Kidney (tissue), 14 donors: Measurements from ENCODE around the gene ZNF107. TPM values are rescaled to one million over a fixed set of nuclear protein-coding genes. Genes with fewer than 3 reads are reported as not detected.

ENCODE experiments used
- DNase-seq, 5 donors: peaks; one replicate each; pipeline ENCODE4 v3.0.0-alpha.2; 2013 to 2020
- FAIRE-seq: peaks from 2 replicates; lab custom pipeline; 2012; peaks lifted over from hg19 to GRCh38; lab: Jason Lieb, UNC
- H3K27ac ChIP-seq, 2 donors: one replicate each; pipeline ENCODE4 v1.7.0; 2013; ENCODE audit warnings: low read depth in 2 of 2, low read length in 2 of 2, inconsistent platforms in 1 of 2
- H3K27me3 ChIP-seq: one replicate; pipeline ENCODE4 v1.7.1; 2013; ENCODE audit warnings: low read length, inconsistent platforms; ENCODE audit not compliant: control insufficient read depth, insufficient read depth
- H3K36me3 ChIP-seq, 3 donors: one replicate each; pipeline versions ENCODE4 v1.7.0 to v1.7.1; 2013; ENCODE audit warnings: low read length in 3 of 3, control low read depth in 1 of 3, inconsistent platforms in 1 of 3; ENCODE audit not compliant: insufficient read depth in 3 of 3, control insufficient read depth in 2 of 3
- H3K4me1 ChIP-seq, 3 donors: one replicate each; pipeline versions ENCODE4 v1.7.0 to v1.7.1; 2013; ENCODE audit warnings: low read length in 3 of 3, inconsistent platforms in 1 of 3, low read depth in 1 of 3; ENCODE audit not compliant: control insufficient read depth in 2 of 3, insufficient read depth in 2 of 3
- H3K4me3 ChIP-seq, 3 donors: one replicate each; pipeline versions ENCODE4 v1.7.0 to v1.8.1; 2013; ENCODE audit warnings: low read length in 3 of 3, control low read depth in 1 of 3, inconsistent platforms in 1 of 3
- H3K9ac ChIP-seq, 3 donors: one replicate each; pipeline versions ENCODE4 v1.7.0 to v1.7.1; 2013; ENCODE audit warnings: low read length in 3 of 3, control low read depth in 1 of 3, inconsistent platforms in 1 of 3
- H3K9me3 ChIP-seq, 3 donors: one replicate each; pipeline versions ENCODE4 v1.7.0 to v1.7.1; 2013; ENCODE audit warnings: low read length in 3 of 3, control low read depth in 1 of 3, inconsistent platforms in 1 of 3; ENCODE audit not compliant: control insufficient read depth in 2 of 3, insufficient read depth in 1 of 3
- CTCF ChIP-seq: IDR thresholded peaks from 3 replicates; pipeline ENCODE4 v1.5.1; 2012; ENCODE audit warnings: mild to moderate bottlenecking, moderate library complexity, borderline replicate concordance; ENCODE audit not compliant: insufficient read depth; ENCODE audit errors: extremely low read depth
- intact Hi-C: fragments of 100-400 bp; cut with DNase I; formaldehyde crosslinking; loops from one replicate; pipeline ENCODE4 v1.11.1; 2022
- polyA plus RNA-seq: library from polyadenylated mRNA; stranded (reverse); fragments of 350-450 nt; fragmentation: Illumina TruSeq; extraction: RNeasy Lipid Tissue Mini Kit (QIAGEN cat#74804); gene quantifications from one replicate; pipeline ENCODE4 v1.2.3, GENCODE V29; 2014; ENCODE audit warnings: low read depth, low replicate concordance; ENCODE audit not compliant: insufficient read depth
- total RNA-seq: library from RNA; stranded (reverse); fragmentation: NEBNext Ultra II Directional; extraction: Animal tissue kit (Norgen Biotek cat#: 25700); gene quantifications from one replicate; pipeline ENCODE4 v1.2.1, GENCODE V29; 2021
- donor health status: control.
- donor health status: control.
- donor health status: control.
- donor health status: control.
- donor health status: control.
- donor health status: DM: yes; HTN: yes; CAD: no.
- donor health status: Normal renal cell carcinoma (clear cell type).

ZNF107 gene
- total and polyA plus RNA-seq, 2 donors from 2014 or later: 0.80 to 8.0 TPM

- H3K4me1 ChIP-seq: no peaks in the 10 kb centered on the region
- H3K27me3 ChIP-seq: no peaks in the 10 kb centered on the region
- no peaks in the 10 kb centered on the region for H3K36me3 ChIP-seq
- no peak for TF ChIP-seq CTCF
- intact Hi-C loops: no loop called here
- H3K27ac ChIP-seq: no peak overlapping the region
- no peaks in the 10 kb centered on the region for H3K9me3 ChIP-seq
- no peak overlapping the region for H3K9ac ChIP-seq
- DNase-seq (no peak), FAIRE-seq (no peak)
- H3K4me3 ChIP-seq: no peak overlapping the region
Observed at GRCh38 chr7:64626083-64626469, 39.9 kb upstream of the ZNF107 start.

- intact Hi-C loops: no loop called here
- H3K27ac ChIP-seq: no peak overlapping the region
- DNase-seq (no peak), FAIRE-seq (no peak)
- no peaks in the 10 kb centered on the region for H3K36me3 ChIP-seq
- TF ChIP-seq CTCF: no peak
- H3K9me3 ChIP-seq: no peaks in the 10 kb centered on the region
- no peaks in the 10 kb centered on the region for H3K4me1 ChIP-seq
- no peak overlapping the region for H3K4me3 ChIP-seq
- no peaks in the 10 kb centered on the region for H3K27me3 ChIP-seq
- no peak overlapping the region for H3K9ac ChIP-seq
Observed at GRCh38 chr7:64626557-64626956, 39.4 kb upstream of the ZNF107 start.

- H3K36me3 ChIP-seq: no peaks in the 10 kb centered on the region
- no peaks in the 10 kb centered on the region for H3K4me1 ChIP-seq
- no peak overlapping the region for H3K27ac ChIP-seq
- intact Hi-C loops: no loop called here
- FAIRE-seq: no peak
- H3K9ac ChIP-seq: no peak overlapping the region
- no peaks in the 10 kb centered on the region for H3K27me3 ChIP-seq
- DNase-seq: no peak
- no peaks in the 10 kb centered on the region for H3K9me3 ChIP-seq
- TF ChIP-seq CTCF: no peak
- no peak overlapping the region for H3K4me3 ChIP-seq
Observed at GRCh38 chr7:64628192-64628591, 37.7 kb upstream of the ZNF107 start.

- no peaks in the 10 kb centered on the region for H3K9me3 ChIP-seq
- intact Hi-C loops: no loop called here
- no peak for FAIRE-seq
Observed at GRCh38 chr7:64628721-64629120, 37.2 kb upstream of the ZNF107 start.

More at GRCh38 chr7:64628721-64629120, 37.2 kb upstream of the ZNF107 start:
- H3K9ac ChIP-seq: no peak overlapping the region
- H3K36me3 ChIP-seq: no peaks in the 10 kb centered on the region
- no peak overlapping the region for H3K27ac ChIP-seq
- no peaks in the 10 kb centered on the region for H3K27me3 ChIP-seq
- DNase-seq: no peak
- no peak for TF ChIP-seq CTCF
- no peak overlapping the region for H3K4me3 ChIP-seq
- no peaks in the 10 kb centered on the region for H3K4me1 ChIP-seq
